HG03103 (cell line): Measurements from ENCODE around the gene DDR2.
"Not testable (repeated sequence)": the region's sequence is repeated elsewhere in the genome, so short reads cannot be mapped to it uniquely, and the experiment has no call there.

ENCODE experiments used
- ATAC-seq: cut with Tn5 transposase; IDR thresholded peaks from one replicate; pipeline ENCODE4 v1.9.1; 2021; ENCODE audit warnings: low read depth; ENCODE audit not compliant: unreplicated experiment

Gene DDR2

GRCh38 chr1:162632217-162632666 is at the start of gene DDR2:
Gene DDR2 (plus strand): TSS chr1:162632464. CDS start chr1:162719064, 86,600 bp downstream.
- no peak for ATAC-seq

GRCh38 chr1:162582901-162583300 is 49.4 kb upstream of the DDR2 start:
- not testable (repeated sequence) for ATAC-seq

GRCh38 chr1:162585101-162585500 is 47.2 kb upstream of the DDR2 start:
- ATAC-seq: not testable (repeated sequence)

- no peak for ATAC-seq
These were observed 44.9 kb upstream of the DDR2 start for GRCh38 chr1:162587347-162587746.

GRCh38 chr1:162587761-162588260 is 44.5 kb upstream of the DDR2 start:
- ATAC-seq: no peak

GRCh38 chr1:162590101-162590500 is 42.2 kb upstream of the DDR2 start:
- ATAC-seq: no peak

- no peak for ATAC-seq
These were observed 41.6 kb upstream of the DDR2 start for GRCh38 chr1:162590686-162591085.

GRCh38 chr1:162596514-162597170 is 35.6 kb upstream of the DDR2 start:
- no peak for ATAC-seq

GRCh38 chr1:162599451-162599850 is 32.8 kb upstream of the DDR2 start:
- ATAC-seq: no peak

GRCh38 chr1:162603117-162603516 is 29.1 kb upstream of the DDR2 start:
- not testable (repeated sequence) for ATAC-seq

GRCh38 chr1:162605225-162605927 is 26.9 kb upstream of the DDR2 start:
- no peak for ATAC-seq

GRCh38 chr1:162609306-162609705 is 23.0 kb upstream of the DDR2 start:
- ATAC-seq: no peak

GRCh38 chr1:162612606-162613400 is 19.5 kb upstream of the DDR2 start:
- ATAC-seq: no peak

- ATAC-seq: no peak
These were observed 15.4 kb upstream of the DDR2 start for GRCh38 chr1:162616848-162617247.

GRCh38 chr1:162617513-162617912 is 14.8 kb upstream of the DDR2 start:
- ATAC-seq: no peak

- no peak for ATAC-seq
These were observed 13.2 kb upstream of the DDR2 start for GRCh38 chr1:162619076-162619475.

- no peak for ATAC-seq
These were observed 11.0 kb upstream of the DDR2 start for GRCh38 chr1:162621256-162621655.

GRCh38 chr1:162625679-162626078 is 6.6 kb upstream of the DDR2 start:
- no peak for ATAC-seq

- no peak for ATAC-seq
These were observed 6.2 kb upstream of the DDR2 start for GRCh38 chr1:162626094-162626493.

GRCh38 chr1:162626761-162627160 is 5.5 kb upstream of the DDR2 start:
- no peak for ATAC-seq

GRCh38 chr1:162627662-162628296 is 4.5 kb upstream of the DDR2 start:
- no peak for ATAC-seq
